ENCODE results near the gene ALG1.

Gene ALG1

DNA sequence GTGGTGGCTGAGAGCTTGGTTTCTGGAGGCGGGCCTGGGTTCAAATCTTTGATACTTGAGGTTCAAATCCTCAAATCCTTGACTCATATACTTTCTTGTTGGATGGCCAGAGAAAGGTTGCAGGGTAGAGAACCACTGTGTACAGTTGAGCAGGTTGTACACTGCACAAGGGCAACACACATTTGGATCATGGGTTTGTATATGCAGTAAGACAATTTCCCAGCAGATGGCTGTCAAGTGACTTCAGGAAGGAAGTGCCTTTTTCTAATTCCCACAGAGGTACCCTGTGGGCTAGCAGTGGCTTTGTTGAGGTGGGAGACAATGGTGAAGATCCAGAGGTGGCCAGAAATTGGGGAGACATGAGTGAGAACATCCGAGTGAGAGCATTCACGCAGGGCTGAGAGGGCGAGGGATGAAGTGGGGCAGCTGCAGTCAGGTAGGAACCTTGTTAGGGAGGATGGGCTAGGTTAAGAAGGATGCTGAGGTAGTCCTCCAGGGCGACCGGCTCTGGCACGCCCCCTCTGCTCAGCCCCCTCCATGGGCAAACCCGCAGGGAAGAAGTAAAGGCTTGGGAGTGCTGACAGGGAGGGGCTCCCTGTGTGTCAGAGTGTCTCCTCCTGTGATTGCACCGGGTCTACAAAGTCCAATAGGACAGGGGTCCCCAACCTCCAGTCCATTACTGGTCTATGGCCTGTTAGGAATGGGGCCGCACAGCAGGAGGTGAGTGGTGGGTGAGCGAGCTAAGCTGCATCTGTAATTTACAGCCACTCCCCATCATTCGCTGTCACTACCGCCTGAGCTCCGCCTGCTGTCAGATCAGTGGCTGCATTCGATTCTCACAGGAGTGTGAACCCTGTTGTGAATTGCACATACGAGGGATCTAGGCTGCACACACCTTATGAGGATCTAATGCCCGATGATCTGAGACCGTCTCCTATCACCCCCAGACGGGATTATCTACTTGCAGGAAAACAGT lies 8.6 kb upstream of the ALG1 start:
- H3K36me3 ChIP-seq (ENCODE audit: control insufficient read depth, insufficient read depth, low read length): no peaks in the 10 kb centered on the region
- no peak overlapping the region for H2AFZ ChIP-seq
- H3K27ac ChIP-seq: no peak overlapping the region
- no peak overlapping the region for H3K4me3 ChIP-seq (ENCODE audit: low read depth, low read length)
- H3K4me1 ChIP-seq: no peaks in the 10 kb centered on the region
- no peaks in the 10 kb centered on the region for H3K9me3 ChIP-seq (ENCODE audit: control insufficient read depth, low read length)
- H3K9ac ChIP-seq: no peak overlapping the region
- TF ChIP-seq, protein P1, sequence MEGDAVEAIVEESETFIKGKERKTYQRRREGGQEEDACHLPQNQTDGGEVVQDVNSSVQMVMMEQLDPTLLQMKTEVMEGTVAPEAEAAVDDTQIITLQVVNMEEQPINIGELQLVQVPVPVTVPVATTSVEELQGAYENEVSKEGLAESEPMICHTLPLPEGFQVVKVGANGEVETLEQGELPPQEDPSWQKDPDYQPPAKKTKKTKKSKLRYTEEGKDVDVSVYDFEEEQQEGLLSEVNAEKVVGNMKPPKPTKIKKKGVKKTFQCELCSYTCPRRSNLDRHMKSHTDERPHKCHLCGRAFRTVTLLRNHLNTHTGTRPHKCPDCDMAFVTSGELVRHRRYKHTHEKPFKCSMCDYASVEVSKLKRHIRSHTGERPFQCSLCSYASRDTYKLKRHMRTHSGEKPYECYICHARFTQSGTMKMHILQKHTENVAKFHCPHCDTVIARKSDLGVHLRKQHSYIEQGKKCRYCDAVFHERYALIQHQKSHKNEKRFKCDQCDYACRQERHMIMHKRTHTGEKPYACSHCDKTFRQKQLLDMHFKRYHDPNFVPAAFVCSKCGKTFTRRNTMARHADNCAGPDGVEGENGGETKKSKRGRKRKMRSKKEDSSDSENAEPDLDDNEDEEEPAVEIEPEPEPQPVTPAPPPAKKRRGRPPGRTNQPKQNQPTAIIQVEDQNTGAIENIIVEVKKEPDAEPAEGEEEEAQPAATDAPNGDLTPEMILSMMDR (IDR thresholded peaks at IDR 0.05): no peak
- no peaks in the 10 kb centered on the region for H3K27me3 ChIP-seq (ENCODE audit: control insufficient read depth, insufficient read depth, low read length)
- no peak overlapping the region for H3K4me2 ChIP-seq (ENCODE audit: low read length)
- H3K79me2 ChIP-seq: no peaks in the 10 kb centered on the region

DNA sequence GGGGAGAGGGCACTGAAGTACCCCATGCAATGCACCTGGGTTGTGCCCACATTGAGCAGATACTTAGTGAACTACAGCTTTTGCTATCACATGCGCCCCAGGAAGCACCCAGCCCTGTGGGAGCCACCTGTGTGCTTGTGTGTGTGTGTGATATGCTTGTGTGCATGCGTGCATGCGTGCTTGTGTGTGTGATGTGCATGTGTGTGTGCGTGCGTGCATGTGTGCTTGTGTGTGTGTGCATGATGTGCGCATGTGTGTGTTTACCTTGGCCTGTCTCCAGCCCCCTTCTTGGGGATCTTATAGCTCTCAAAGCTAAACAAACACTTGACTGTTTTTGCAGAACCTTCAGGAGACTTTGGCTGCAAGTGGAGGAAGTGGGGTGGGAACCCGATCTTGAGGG lies 6.7 kb upstream of the ALG1 start:
- no peaks in the 10 kb centered on the region for H3K27me3 ChIP-seq (ENCODE audit: control insufficient read depth, insufficient read depth, low read length)

DNA sequence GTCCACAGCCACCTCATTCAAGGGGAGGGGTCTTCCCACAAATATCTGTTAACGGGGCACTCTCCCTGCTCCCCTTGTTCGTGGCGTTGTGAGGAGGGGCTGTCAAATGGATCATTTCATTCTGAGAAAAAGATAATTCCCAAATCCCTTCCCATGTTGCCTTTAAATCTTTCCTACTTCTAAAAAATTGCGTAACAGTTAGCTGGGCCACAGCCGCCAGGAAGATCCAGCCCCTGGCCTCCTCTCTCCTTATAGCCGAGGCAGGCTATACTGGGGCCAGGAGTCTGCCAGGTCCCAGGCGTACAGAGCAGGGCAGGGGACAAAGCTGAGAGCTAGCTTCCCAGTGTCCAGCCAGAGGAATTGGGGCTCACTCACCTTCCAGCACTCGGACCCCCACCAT lies 6.3 kb upstream of the ALG1 start:
- no peak overlapping the region for H2AFZ ChIP-seq
- no peak overlapping the region for H3K4me3 ChIP-seq (ENCODE audit: low read depth, low read length)
- H3K4me2 ChIP-seq (ENCODE audit: low read length): no peak overlapping the region
- no peaks in the 10 kb centered on the region for H3K36me3 ChIP-seq (ENCODE audit: control insufficient read depth, insufficient read depth, low read length)
- H3K79me2 ChIP-seq: no peaks in the 10 kb centered on the region
- no peak overlapping the region for H3K9ac ChIP-seq
- H3K27ac ChIP-seq: no peak overlapping the region
- TF ChIP-seq, protein P1 (IDR thresholded peaks at IDR 0.05): no peak
- H3K27me3 ChIP-seq (ENCODE audit: control insufficient read depth, insufficient read depth, low read length): no peaks in the 10 kb centered on the region
- no peaks in the 10 kb centered on the region for H3K4me1 ChIP-seq
- no peaks in the 10 kb centered on the region for H3K9me3 ChIP-seq (ENCODE audit: control insufficient read depth, low read length)

More for the DNA sequence above, 6.7 kb upstream of the ALG1 start:
- no peak overlapping the region for H3K4me2 ChIP-seq (ENCODE audit: low read length)
- H3K27ac ChIP-seq: no peak overlapping the region
- H3K4me1 ChIP-seq: no peaks in the 10 kb centered on the region
- H3K79me2 ChIP-seq: no peaks in the 10 kb centered on the region
- H2AFZ ChIP-seq: no peak overlapping the region
- H3K4me3 ChIP-seq (ENCODE audit: low read depth, low read length): no peak overlapping the region
- no peaks in the 10 kb centered on the region for H3K36me3 ChIP-seq (ENCODE audit: control insufficient read depth, insufficient read depth, low read length)
- no peaks in the 10 kb centered on the region for H3K9me3 ChIP-seq (ENCODE audit: control insufficient read depth, low read length)
- TF ChIP-seq, protein P1 (IDR thresholded peaks at IDR 0.05): no peak
- H3K9ac ChIP-seq: no peak overlapping the region

GRCh38 chr16:5065813-5066212 lies 5.8 kb upstream of the ALG1 start, which contains the start of gene C16orf89:
TSS of gene C16orf89 (minus strand) at chr16:5065956. CDS start at chr16:5065908, 48 bp downstream.
- no peaks in the 10 kb centered on the region for H3K4me1 ChIP-seq

More at GRCh38 chr16:5065813-5066212, 5.8 kb upstream of the ALG1 start, which contains the start of gene C16orf89:
- TF ChIP-seq, protein P1 (IDR thresholded peaks at IDR 0.05): no peak
- Histone ChIP-seq H3K27me3 (ENCODE audit: control insufficient read depth, insufficient read depth, low read length) (no peaks in the 10 kb centered on the region), H3K9ac (no peak within 1 kb of the TSS), H3K9me3 (ENCODE audit: control insufficient read depth, low read length) (no peaks in the 10 kb centered on the region), H3K4me2 (ENCODE audit: low read length) (no peak within 1 kb of the TSS), H2AFZ (no peak within 1 kb of the TSS), H3K4me3 (ENCODE audit: low read depth, low read length) (no peak within 1 kb of the TSS), H3K27ac (no peak within 1 kb of the TSS), H3K36me3 (ENCODE audit: control insufficient read depth, insufficient read depth, low read length) (no peaks in the 10 kb centered on the region), H3K79me2 (no peaks in the 10 kb centered on the region)

Data from parathyroid adenoma (tissue), 2 donors.